ENCODE results near the gene BTBD2.

BTBD2 gene

DNA sequence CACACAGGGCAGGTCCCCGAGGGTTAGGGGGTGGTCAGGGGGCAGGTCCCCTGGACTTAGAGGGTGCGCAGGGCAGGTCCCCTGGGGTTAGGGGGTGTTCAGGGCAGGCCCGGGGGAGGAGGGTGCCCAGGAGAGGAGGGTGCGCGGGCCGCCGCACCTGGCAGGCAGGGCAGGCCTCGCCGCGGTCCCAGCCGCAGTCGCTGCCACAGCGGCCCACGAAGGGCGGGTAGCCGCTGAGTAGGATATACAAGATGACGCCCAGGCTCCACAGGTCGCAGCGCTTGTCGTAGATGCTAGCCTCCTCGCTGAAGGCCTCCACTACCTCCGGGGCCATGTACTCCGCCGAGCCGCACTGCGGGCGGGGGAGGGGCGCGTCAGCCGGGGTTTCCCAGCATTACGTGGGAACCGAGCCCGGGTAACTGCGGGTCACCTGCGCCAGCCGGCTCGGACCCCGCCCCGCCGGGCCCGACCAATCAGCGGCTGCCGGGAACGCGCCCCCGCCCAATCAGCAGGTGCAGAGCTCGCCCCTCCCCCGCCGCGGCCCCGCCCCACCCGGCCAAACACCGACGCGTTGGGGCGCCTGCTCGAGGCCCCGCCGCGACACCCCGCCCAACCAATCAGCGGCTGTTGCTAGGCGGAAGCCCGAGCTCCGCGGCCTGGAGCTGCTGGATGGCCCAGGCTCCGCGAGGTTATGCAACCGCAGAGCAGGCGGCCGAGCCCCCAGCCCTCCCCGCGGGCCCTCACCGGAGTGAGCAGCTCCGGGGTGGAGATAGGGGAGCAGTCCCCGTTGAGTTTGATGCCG lies 26.4 kb upstream of the BTBD2 start:
- Histone ChIP-seq H3K36me3 (ENCODE audit: control insufficient read depth, insufficient read depth, low read length) (peaks cover 65% of the 10 kb centered on the region), H3K4me3 (replicated peaks; ENCODE audit: low read depth, low read length) (peak overlapping the region; percentile 62), H3K27me3 (replicated peaks; ENCODE audit: control insufficient read depth, insufficient read depth, low read length) (no peaks in the 10 kb centered on the region)
- peak; percentile 99 for DNase-seq (ENCODE audit: extremely low read depth, insufficient read length)
- TF ChIP-seq, protein P1, sequence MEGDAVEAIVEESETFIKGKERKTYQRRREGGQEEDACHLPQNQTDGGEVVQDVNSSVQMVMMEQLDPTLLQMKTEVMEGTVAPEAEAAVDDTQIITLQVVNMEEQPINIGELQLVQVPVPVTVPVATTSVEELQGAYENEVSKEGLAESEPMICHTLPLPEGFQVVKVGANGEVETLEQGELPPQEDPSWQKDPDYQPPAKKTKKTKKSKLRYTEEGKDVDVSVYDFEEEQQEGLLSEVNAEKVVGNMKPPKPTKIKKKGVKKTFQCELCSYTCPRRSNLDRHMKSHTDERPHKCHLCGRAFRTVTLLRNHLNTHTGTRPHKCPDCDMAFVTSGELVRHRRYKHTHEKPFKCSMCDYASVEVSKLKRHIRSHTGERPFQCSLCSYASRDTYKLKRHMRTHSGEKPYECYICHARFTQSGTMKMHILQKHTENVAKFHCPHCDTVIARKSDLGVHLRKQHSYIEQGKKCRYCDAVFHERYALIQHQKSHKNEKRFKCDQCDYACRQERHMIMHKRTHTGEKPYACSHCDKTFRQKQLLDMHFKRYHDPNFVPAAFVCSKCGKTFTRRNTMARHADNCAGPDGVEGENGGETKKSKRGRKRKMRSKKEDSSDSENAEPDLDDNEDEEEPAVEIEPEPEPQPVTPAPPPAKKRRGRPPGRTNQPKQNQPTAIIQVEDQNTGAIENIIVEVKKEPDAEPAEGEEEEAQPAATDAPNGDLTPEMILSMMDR (IDR thresholded peaks at IDR 0.05; ENCODE audit: insufficient read depth, low read length, poor library complexity, severe bottlenecking), result no peak

DNA sequence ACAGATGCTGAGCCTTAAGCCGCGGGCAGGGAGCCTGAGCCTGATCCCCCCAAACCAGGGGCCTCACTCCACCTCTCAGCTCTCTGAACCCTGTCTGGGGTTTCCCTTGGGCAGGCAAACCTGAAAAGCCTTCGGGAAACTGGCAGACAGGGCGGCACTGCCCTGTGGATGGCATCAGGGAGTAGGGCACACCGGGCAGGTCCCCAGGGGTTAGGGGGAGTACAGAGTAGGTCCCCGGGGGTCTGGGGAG lies 25.8 kb upstream of the BTBD2 start:
- no peak for DNase-seq (ENCODE audit: extremely low read depth, insufficient read length)
- H3K36me3 ChIP-seq (ENCODE audit: control insufficient read depth, insufficient read depth, low read length), result peaks cover 61% of the 10 kb centered on the region
- TF ChIP-seq, protein P1 (IDR thresholded peaks at IDR 0.05; ENCODE audit: insufficient read depth, low read length, poor library complexity, severe bottlenecking), result no peak
- no peaks in the 10 kb centered on the region for H3K27me3 ChIP-seq (replicated peaks; ENCODE audit: control insufficient read depth, insufficient read depth, low read length)
- H3K4me3 ChIP-seq (replicated peaks; ENCODE audit: low read depth, low read length), result peak overlapping the region; percentile 62

GRCh38 chr19:2040647-2041432 lies 25.3 kb upstream of the BTBD2 start:
- H3K36me3 ChIP-seq (ENCODE audit: control insufficient read depth, insufficient read depth, low read length), result peaks cover 58% of the 10 kb centered on the region
- TF ChIP-seq, protein P1 (IDR thresholded peaks at IDR 0.05; ENCODE audit: insufficient read depth, low read length, poor library complexity, severe bottlenecking), result no peak
- peak overlapping the region; percentile 62 for H3K4me3 ChIP-seq (replicated peaks; ENCODE audit: low read depth, low read length)
- H3K27me3 ChIP-seq (replicated peaks; ENCODE audit: control insufficient read depth, insufficient read depth, low read length), result no peaks in the 10 kb centered on the region
- peak; percentile 22 for DNase-seq (ENCODE audit: extremely low read depth, insufficient read length)

GRCh38 chr19:2039959-2040646 lies 24.6 kb upstream of the BTBD2 start:
- Histone ChIP-seq H3K4me3 (replicated peaks; ENCODE audit: low read depth, low read length) (no peak overlapping the region), H3K36me3 (ENCODE audit: control insufficient read depth, insufficient read depth, low read length) (peaks cover 51% of the 10 kb centered on the region), H3K27me3 (replicated peaks; ENCODE audit: control insufficient read depth, insufficient read depth, low read length) (no peaks in the 10 kb centered on the region)
- TF ChIP-seq, protein P1 (IDR thresholded peaks at IDR 0.05; ENCODE audit: insufficient read depth, low read length, poor library complexity, severe bottlenecking), result no peak
- DNase-seq (ENCODE audit: extremely low read depth, insufficient read length), result no peak

DNA sequence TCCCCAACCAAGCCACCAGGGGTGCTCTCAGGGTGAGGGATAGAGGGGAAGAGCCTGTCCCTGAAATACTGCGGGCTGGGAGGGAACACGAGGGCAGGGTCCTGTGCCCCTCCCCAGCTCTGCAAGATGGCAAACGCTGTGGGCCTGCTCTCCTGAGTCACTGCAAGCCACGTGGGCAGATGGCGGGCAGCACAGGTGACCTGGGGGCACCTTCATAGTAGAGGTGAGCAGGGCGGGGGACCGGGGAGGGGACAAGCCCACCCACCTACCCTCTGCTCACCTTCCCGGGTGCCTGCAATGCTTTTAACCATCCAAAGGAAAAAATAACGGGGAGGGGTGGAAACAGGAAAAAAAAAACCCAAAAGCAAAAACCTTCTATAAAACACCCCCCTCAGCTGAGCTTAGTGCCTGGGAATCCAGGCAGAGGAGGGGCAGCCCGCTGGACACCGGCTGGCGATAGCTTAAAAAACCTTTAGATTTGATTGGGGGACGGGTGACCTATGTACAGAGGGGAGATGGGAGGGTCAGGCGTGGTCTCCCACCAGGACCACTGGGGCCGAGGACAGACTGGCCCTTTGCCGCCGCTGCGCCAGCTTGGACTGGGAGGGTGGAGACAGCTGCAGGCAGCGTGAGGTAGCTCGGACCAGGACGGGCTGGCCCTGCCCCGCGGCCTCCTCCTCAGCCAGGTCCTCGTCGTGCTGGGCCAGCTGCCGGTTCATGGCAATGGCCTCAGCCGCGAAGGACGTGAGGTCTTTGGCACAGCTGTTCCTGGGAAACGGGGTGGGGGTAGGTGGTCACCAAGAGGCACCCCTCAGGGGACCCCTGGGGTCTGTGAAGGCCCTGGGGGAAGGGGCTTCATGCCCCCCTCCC lies 23.8 kb upstream of the BTBD2 start:
- TF ChIP-seq, protein P1 (IDR thresholded peaks at IDR 0.05; ENCODE audit: insufficient read depth, low read length, poor library complexity, severe bottlenecking), result no peak
- H3K4me3 ChIP-seq (replicated peaks; ENCODE audit: low read depth, low read length), result no peak overlapping the region
- peaks cover 43% of the 10 kb centered on the region for H3K36me3 ChIP-seq (ENCODE audit: control insufficient read depth, insufficient read depth, low read length)
- H3K27me3 ChIP-seq (replicated peaks; ENCODE audit: control insufficient read depth, insufficient read depth, low read length), result no peaks in the 10 kb centered on the region
- peak; percentile 22 for DNase-seq (ENCODE audit: extremely low read depth, insufficient read length)

Data from GM06990 (cell line).